Activated CD4-positive, CD25-positive, alpha-beta regulatory T cell treated with anti-CD3 and anti-CD28 coated beads, Interleukin-2, amount 50 U/mL, for 24 hours (primary cell): Measurements from ENCODE around the gene RNPS1.

Experiments
- ATAC-seq, 2 donors: fragments of 150-1000 bp; cut with Tn5 transposase; one replicate each; pipeline ENCODE4 v1.10.0; 2021; ENCODE audit warnings: mild to moderate bottlenecking in 1 of 2, moderate library complexity in 1 of 2

Gene RNPS1

DNA sequence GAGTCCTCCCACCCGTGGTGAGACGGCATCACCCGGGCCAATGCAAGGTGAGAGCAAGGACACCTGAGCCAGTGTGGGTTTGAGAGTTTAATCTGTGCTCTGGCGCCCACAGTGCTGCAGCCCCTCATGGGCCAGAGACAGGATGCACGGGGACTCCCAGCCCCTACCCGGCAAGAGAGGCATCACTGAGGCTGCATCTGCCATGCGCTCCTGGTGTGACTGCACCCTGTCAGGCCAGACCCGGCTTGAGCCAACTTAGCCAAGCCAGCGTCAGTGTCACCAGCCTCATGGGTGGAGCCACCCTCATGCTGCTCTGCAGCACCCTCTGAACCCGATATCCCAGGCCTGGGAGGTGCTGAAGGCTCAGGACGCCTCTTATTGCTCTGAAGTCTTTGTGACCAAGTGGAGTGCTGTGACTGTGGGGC is 56.0 kb downstream of the RNPS1 start:
- no peak for ATAC-seq

GRCh38 chr16:2210386-2211365 is 57.2 kb downstream of the RNPS1 start, which contains the start of gene BRICD5:
Gene BRICD5, minus strand, starts transcription at chr16:2210863. Its CDS starts 30 bp downstream, at chr16:2210833.
- no peak for ATAC-seq

- ATAC-seq: no peak
Observed at GRCh38 chr16:2210009-2210332, 58.0 kb downstream of the RNPS1 start.

DNA sequence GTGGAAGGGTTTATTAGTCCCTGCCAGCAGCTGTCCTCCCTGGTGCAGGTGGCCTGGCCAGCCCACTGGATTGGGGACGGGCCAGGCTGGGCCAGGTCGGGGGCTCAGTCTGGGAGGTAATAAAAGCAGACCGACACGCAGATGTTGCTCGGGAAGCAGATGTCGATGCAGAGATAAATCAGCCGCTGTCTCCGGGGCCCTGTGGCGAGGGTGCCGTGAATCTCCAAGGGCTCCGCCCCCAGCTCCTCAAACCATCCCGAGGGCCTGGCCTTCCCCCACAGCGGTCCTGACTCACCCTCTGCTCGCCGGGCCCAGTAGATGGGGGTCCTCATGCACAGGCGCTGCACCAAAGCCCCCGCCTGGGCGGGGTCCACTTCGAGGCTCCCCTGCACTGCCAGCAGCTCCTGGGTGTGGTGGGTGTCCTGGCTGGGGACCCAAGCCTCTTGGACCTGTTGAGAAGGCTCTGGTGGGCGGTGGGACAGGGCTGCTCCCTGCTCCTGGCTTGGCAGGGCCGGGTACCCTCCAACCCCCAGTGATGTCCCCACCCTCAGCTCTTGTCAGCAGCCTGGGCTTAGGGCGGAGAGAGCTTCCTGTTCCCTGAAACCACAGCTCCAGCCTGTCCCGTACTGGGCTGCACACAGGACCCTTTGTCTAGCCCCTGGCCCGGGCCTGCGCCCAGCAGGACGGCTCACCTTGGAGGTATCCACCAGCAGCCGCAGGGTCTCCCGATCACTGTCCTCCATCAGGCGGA is 58.5 kb downstream of the RNPS1 start:
- ATAC-seq: no peak

- ATAC-seq: no peak
Observed at GRCh38 chr16:2208772-2209171, 59.2 kb downstream of the RNPS1 start.

- no peak for ATAC-seq
Observed at GRCh38 chr16:2208308-2208707, 59.6 kb downstream of the RNPS1 start.

DNA sequence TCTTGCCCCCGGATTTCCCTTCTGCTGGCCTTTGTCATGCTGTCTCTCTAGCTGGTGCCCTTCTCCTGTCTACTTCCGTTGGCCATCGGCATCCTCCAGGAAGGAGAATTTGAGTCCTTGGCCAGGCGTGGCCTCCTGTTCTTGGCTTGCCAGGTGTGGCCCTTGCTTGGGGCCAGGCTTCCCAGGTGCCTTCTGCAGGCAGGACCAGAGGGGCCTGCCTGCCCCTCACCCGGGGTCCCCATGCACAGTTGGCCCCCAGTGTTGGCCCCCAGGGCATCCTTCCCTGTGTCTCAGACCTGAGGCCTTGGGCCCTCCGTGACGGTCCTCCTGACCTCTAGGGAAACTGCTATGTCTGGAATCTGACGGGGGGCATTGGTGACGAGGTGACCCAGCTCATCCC is 60.1 kb downstream of the RNPS1 start:
- ATAC-seq: no peak

DNA sequence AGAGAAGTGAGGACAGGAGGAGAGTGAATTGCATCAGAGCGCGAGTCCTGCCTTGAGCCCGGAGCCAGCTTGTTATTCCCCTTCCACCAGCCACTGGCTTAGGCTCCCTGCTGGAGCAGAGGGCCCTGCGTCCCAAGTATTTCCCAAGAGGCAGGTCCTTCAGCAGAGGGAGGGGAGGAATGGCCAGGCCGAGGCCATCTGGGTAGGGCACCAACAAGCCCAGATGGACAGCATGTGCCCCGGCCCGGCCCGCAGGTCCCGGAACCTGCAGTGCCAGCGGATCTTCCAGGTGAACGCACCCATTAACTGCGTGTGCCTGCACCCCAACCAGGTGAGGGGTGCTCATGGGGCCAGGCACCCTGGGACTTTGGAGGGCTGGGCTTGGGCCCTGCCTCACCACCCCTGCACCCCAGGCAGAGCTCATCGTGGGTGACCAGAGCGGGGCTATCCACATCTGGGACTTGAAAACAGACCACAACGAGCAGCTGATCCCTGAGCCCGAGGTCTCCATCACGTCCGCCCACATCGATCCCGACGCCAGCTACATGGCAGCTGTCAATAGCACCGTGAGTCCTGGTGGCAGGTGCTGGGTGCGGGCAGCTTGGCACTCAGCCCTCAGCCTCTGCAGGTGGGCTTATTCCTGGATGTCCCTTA is 61.0 kb downstream of the RNPS1 start:
- no peak for ATAC-seq

GRCh38 chr16:2206420-2206779 is 61.5 kb downstream of the RNPS1 start:
- no peak for ATAC-seq

DNA sequence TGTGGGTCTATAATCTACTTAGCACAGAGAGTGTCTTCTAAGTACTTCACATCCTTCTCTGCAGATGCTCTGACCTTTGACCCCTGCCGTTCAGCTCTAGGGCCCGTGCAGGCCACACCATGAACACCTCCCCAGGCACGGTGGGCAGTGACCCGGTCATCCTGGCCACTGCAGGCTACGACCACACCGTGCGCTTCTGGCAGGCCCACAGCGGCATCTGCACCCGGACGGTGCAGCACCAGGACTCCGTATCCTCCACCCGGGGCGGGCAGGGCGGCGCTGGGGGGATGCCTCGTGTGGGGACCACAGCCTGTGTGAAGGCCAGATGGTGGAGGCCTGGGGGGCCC is 62.0 kb downstream of the RNPS1 start:
- ATAC-seq: no peak

DNA sequence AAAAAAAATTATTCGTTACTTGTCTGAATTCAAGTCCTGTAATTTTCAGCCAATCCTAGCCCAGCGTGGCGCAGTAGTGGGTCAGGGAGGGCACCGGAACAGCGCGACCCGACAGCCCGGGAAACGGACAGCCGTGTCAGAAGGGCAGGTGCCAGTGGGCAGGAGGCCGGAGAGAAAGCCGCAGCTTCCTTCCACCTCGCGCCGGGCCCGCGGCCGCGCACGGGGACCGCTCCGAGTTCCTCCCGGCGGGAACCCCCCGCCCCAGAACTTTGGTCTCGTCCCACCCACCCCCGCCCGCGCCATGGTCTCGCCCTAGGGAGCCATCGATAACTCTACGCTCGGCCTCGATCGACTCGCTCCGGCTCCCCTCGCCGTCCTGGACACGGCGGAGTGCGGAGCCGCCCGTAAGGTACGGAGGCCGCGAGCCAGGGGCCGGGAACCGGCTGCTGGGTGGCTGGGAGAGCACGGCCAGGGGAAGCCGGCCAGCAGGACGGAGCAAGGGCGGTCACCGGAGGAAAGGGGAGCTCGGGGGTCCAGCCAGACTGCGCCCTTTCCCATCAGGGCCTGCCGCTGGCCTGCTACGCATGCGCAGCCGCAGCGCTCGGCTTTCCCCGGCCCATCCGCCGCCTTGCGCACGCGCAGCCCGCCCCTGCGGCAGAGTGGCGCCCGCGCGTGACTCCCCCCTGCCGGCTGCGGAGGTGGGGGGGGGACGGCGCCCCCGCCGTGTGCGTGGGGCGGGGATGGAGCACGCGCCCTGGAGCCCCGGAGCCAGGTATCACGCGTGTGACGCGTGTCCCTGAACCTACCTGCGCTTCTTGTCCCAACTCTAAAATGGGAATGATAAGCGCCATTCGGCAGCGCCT is 62.6 kb downstream of the RNPS1 start, which contains the start of gene MLST8:
Gene MLST8, plus strand, starts transcription at position 351 of the 863 bp plus-strand sequence. CDS start 632 bp downstream, outside the sequence.
- peak; percentile 74 to 77 for ATAC-seq

- ATAC-seq: no peak
Observed at GRCh38 chr16:2204416-2205103, 63.4 kb downstream of the RNPS1 start.
